Frontal cortex (tissue), 4 donors: ENCODE measurements around the gene NAT9. TPM values are rescaled to one million over a fixed set of nuclear protein-coding genes. Genes with fewer than 3 reads are reported as not detected.

ENCODE experiments used
- DNase-seq, 2 donors: peaks; one replicate each; pipeline ENCODE4 v3.0.0; 2012; ENCODE audit warnings: low spot score in 2 of 2
- FAIRE-seq: peaks from 2 replicates; lab custom pipeline; 2012; peaks lifted over from hg19 to GRCh38; lab: Jason Lieb, UNC
- total RNA-seq: library from RNA; depleted of rRNA; stranded (reverse); fragments of >200 nt; gene quantifications from one replicate; pipeline ENCODE4 v1.2.3, GENCODE V29; 2014
- donor health status: control.
- donor health status: control.
- donor health status: control.

NAT9 gene
- total RNA-seq, 1 donor from 2014 or later = 13.9 TPM

DNA sequence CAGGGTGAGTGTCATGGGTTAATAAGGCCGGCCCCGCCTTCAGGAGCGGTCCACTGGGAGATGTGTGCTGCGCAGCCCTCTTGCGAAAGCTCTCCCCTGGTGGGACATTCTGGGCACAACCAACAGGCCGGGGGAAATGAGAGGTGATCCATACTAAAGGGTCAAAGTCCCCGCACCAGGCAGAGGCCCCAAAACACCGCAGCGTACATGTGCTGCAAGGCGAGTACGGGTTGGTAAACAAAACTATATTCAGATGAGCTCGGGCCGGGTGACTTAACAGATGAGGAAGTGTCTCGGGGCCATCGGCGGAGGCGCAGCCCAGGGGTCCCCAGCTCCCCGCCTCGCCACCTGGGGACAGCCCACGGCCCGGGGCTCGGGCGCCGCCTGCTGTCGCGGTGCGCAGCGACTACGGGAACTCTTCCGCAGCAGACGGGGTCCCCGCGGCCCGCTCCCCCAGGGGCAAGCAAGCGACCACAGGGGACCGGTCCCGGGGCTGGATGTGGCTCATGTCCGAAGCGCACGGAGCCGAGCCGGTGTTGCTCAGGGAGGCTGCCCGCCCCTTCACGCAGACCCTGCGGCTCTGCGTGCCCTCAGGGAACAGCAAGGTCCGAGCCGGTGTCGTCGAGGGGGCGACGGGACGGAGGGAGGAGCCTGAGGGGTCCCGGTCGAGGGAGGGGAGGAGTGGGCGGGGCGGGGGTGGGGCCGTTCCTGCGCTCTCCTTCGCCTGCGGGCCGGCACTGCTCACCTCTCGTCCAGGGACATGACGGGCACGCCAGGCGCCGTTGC is 39.4 kb downstream of the NAT9 start, which contains the start of gene RAB37:
Gene RAB37, plus strand, starts transcription at position 744 of the 786 bp plus-strand sequence. Its CDS starts 17 bp downstream, at position 761.
- no peak for FAIRE-seq
- DNase-seq = peak; percentile 29 to 45

DNA sequence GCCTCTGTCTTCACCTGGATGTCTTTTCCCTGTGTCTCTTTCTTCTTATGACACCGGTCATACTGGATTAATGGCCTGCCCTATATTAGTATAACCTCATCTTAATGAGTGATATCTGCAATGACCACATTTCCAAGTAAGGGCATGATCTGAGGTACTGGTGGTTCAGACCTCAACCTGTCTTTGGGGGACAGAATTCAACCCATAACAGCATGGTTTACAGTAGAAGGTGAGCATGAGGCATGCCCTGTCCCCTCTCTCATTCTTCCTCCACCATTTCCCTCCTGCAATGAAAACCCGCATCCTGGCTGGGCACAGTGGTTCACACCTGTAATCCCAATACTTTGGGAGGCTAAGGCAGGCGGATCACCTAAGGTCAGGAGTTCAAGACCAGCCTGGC is 41.9 kb downstream of the NAT9 start:
- DNase-seq (no peak), FAIRE-seq (no peak)

DNA sequence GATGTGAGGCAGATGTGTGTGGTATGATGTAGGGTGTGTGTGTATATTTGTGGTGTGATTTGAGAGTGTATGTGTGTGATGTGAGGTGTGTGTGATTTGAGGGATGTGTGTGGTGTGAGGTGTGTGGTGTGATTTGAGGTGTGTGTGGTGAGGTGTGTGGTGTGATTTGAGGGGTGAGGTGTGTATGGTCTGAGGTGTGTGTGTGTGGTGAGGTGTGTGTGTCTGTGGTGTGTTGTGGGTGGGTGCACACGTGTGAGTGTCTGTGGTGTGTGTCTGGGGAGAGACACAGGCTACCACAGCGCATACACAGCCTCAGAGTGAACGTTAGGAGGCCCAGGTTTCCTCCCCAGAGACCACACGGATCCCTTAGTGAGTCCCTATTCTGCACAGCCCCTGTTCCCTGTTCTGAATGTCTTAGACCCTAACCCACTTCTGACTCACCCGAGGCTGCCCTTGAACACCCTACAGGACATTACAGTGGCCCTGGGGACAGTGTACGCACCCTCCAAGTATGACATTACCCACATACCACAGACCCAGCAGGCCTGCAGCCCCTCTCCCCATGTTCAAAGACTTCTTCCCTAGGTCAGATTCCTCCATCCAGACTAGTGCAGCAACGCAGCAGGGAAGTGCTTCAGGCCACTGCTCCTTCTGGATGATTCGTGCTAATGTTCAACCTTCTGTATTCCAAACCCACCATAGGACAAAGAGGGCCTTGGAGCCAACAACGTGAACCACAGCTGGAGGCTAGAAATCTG is 42.6 kb downstream of the NAT9 start:
- FAIRE-seq (no peak), DNase-seq (no peak)

DNA sequence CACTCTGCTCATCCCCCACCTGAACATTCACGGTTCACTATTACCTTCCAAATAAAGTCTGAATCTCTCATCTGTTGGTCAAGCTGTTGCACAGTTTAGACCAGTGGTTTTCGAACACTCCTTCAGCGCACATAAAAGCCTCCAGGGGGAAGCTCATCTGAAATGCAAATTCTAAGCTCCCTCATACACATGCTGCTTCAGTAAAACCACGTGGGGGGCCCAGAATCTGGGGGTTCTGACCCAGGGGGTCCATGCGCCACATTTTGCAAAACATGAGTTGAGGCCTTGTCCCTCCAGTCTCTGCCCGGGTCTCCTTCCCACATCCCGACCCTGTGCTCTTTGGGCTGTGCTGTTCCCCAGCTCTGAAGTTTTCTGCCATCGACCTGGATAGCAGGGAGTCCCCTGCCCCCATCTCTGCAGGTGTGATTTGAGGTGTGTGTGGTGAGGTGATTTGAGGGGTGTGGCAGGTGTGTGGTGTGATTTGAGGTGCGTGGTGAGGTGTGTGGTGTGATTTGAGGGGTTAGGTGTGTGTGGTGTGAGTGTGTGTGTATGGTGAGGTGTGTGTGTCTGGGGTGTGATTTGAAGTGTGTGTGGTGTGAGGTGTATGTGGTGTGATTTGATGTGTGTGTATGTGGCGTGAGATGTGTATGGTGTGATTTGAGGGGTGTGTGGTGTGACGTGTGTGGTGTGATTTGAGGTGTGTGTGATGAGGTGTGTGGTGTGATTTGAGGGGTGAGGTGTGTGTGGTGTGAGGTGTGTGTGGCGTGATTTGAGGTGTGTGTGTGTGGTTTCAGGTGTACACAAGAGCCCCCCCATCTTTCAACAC is 43.9 kb downstream of the NAT9 start:
- FAIRE-seq = no peak
- no peak for DNase-seq

DNA sequence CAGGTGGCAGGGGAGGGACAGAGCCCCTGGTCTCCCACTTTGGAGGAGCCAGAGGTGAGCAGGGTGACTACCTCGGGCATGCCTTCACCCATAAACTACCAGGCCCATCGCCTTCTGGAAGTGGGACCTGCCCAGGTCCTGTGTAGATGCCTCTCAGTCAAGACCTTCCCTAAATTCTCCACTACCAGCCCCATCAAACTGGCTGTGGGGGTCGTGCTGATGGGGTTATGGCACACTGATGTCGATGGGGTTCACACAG is 44.9 kb downstream of the NAT9 start:
- DNase-seq = no peak
- no peak for FAIRE-seq

DNA sequence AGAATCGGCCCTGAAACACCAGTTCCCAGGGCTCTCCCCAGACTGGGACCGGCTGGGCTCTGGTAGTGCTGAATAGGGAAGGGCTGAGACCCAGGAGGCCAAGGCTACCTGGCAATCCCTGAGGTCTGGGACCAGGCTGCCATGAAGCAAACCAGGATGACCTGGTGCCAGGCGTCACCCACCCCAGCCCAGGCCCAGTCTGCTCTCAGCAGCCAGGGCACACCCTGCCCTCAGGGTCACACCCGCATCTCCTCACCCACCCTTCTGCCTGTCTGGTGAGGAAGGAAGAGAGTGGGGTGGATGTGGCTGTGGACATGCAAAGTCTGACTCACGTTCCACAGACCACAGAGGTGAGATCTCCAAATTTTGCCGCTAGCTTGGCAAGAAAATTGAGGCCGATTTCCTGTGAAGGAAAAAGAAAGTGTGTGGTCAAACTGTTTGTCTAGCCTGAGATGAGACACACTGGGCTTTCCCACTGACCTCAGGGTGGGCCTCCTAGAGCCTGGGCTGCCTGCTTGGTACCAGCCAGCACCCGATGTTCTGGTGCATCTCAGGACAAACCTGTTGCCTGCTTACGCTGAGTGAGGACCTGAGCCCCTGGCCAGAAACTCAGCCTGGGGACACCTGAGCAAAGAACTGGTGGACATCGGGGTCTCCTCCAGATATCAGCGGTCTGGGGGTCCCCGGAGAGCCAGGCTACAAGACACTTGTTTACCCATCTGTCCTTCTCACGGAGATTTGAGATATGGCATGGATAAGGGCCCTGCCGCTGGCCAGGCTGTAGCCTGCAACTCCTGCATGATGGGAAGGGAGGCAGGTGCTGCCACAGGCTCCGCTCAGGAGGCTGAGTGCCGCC is 45.4 kb downstream of the NAT9 start:
- DNase-seq (no peak), FAIRE-seq (no peak)

DNA sequence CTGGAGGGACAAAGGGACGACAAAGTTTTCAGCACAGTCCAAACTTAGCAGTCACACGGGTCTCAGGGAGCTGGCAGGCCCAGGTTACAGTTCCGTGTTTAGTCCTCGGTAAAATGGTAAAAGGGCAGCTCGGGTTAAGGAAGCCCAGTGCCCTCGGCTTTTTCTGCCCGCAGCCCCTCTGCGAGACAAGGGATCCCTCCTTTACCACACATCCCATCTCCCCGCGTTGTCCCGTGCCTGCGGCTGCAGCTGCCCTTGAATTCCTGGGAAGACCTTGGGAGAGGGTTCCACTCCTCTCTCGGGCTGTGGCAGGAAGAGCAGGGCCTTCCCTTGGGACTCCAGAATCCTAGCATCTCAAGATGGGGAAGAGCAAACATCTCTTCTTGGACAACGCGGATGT is 46.3 kb downstream of the NAT9 start:
- no peak for FAIRE-seq
- DNase-seq = no peak

DNA sequence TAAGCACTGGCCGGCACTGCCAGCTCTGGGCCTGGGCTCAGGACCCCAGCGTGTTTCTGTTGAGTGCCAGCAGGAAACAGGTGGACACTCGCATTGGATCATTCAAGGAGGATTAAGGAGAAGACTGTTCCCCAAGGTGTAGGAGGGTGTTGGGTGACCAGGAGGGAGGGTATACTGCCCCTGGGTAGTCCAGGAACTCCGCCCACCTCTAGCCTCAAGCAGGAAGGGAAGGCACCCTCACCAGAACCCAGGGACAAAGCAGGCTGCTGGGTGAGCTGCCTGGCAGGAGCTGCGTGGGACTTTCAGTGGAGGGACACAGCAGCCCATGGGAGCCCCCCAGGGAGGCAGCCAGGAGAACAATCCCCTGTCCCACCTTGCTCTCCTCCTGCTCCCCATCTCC is 46.8 kb downstream of the NAT9 start:
- FAIRE-seq (no peak), DNase-seq (no peak)

DNA sequence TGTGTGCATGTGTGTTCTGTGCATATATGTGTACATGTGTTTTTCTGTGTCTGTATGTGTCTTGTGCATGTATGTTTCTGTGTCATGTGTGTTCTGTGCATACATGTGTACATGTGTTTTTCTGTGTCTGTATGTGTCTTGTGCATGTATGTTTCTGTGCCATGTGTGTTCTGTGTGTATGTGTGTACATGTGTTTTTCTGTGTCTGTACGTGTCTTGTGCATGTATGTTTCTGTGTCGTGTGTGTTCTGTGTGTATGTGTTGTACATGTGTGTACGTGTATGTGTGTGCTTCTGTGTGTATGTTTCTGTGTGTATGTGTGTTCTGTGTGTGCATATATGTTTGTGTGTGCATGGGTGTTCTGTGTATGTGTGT is 47.5 kb downstream of the NAT9 start:
- FAIRE-seq = no peak

DNA sequence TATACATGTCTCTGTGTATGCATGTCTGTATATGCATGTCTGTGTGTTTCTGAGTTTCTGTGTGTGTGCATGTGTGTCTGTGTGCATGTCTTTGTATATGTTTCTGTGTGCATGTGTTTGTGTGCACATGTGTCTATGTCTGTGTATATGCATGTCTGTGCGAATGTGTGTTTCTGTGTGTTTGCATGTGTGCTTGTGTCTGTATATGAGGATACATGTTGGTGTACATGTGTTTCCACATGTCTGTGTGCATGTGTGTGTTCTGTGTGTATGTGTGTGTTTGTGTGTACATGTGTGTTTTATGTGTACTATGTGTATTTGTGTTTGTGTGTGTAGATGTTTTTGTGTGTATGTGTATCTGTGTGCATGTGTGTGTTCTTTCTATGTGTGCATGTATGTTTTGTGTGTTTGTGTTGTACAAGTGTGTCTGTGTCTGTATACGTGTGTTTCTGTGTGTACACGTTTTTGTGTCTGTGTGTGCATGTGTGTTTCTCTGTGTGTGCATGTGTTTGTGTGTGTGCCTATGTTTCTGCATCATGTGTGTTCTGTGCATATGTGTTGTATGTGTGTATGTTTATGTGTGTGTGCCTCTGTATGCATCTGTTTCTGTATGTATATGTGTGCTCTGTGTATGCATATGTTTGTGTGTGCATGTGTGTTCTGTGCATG is 48.0 kb downstream of the NAT9 start:
- DNase-seq = no peak
- FAIRE-seq = no peak

More for the DNA sequence above, 47.5 kb downstream of the NAT9 start:
- no peak for DNase-seq

DNA sequence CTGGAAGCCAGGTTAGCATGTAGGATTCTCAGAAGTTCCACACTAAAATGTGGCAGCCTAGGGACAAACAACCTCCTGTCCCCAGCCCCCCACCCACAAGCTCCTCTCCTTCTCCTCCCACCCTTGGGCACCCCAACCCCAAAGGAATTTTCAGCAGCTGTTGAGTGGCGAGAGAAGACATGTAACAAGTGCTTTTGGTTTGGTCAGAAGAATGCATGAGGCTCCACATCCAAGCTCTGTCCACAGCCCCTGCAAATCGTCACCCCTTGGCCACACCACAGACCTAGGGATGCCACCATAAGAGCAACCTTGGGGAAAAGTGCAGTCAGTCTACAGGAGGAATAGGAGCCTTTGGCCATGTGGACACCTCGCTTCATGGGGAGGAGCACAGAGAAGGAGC is 51.0 kb downstream of the NAT9 start:
- DNase-seq (no peak), FAIRE-seq (no peak)

DNA sequence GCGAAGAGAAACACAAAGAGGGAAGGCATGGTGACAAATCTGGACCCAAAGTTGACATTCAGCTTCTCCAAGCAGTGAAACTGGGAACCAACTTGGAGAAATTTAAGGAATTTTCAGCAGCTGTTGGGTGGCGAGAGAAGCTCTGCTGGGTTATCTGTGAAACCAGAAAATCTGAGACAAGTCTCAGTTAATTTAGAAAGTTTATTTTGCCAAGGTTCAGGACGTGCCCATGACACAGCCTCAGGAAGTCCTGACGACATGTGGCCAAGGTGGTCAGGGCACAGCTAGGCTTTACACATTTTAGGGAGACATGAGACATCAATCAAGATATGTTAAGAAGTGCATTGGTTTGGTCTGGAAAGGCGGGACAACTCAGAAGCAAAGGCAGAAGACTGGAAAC is 52.3 kb downstream of the NAT9 start:
- FAIRE-seq (no peak), DNase-seq (no peak)

DNA sequence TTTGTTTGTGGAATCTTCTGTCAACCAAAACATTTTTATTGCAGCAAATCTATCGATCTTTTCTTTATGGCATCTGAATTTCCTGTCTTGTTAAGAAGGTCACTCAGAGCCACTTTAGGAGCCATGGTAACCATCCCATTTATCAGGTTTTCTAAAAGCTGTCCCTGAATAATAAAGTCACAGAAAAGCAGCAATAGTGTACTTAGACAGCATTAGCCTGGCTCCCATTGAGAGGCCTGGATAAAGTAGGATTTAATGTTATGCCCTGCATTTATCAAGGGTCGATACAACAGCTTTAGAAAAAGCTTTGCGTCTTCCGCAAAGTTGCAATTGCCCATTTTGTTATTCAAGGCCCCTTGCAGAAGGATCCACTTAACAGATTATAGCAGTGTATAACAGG is 53.4 kb downstream of the NAT9 start:
- FAIRE-seq (no peak), DNase-seq (no peak)

Other genes starting within 250 kb of the NAT9 start
- gene CD300LB, start 244.9 kb downstream of the NAT9 start, total RNA-seq = not detected
- gene CD300C, start 230.2 kb downstream of the NAT9 start, total RNA-seq = not detected
- not detected for gene CD300H, start 208.8 kb downstream of the NAT9 start, total RNA-seq
- gene CD300LD, start 184.1 kb downstream of the NAT9 start, total RNA-seq = not detected
- gene CD300E, start 152.6 kb downstream of the NAT9 start, total RNA-seq = under 0.01 TPM
- 0.41 TPM for gene CD300LF, start 63.4 kb downstream of the NAT9 start, total RNA-seq
- 0.82 TPM for gene RAB37, start 39.1 kb downstream of the NAT9 start, total RNA-seq
- gene NHERF1, start 27.7 kb downstream of the NAT9 start, total RNA-seq = 4.1 TPM
- 1.2 TPM for gene GRIN2C, start 83.5 kb upstream of the NAT9 start, total RNA-seq
- gene FDXR, start 96.6 kb upstream of the NAT9 start, total RNA-seq = 2.4 TPM
- gene FADS6, start 117.3 kb upstream of the NAT9 start, total RNA-seq = 0.82 TPM
- 0.41 TPM for gene USH1G, start 146.9 kb upstream of the NAT9 start, total RNA-seq
- not detected for gene OTOP2, start 147.9 kb upstream of the NAT9 start, total RNA-seq
- not detected for gene OTOP3, start 159.6 kb upstream of the NAT9 start, total RNA-seq
- gene HID1, start 196.4 kb upstream of the NAT9 start, total RNA-seq = 17.1 TPM
- 3.3 TPM for gene CDR2L, start 211.3 kb upstream of the NAT9 start, total RNA-seq
- gene MRPL58, start 236.3 kb upstream of the NAT9 start, total RNA-seq = 12.6 TPM